Measurements from ENCODE around the gene AGRN.

GRCh38 chr1:975365-975764 lies 44.6 kb upstream of the AGRN start:
- no peak for TF ChIP-seq CTCF (IDR thresholded peaks at IDR 0.05)
- no peak for TF ChIP-seq POLR2AphosphoS5 (IDR thresholded peaks at IDR 0.05)

Data from esophagus muscularis mucosa (tissue), 3 donors.